ENCODE measurements around the gene PLAAT3.
"Not testable (repeated sequence)": the region's sequence is repeated elsewhere in the genome, so short reads cannot be mapped to it uniquely, and the experiment has no call there.

The PLAAT3 gene

DNA sequence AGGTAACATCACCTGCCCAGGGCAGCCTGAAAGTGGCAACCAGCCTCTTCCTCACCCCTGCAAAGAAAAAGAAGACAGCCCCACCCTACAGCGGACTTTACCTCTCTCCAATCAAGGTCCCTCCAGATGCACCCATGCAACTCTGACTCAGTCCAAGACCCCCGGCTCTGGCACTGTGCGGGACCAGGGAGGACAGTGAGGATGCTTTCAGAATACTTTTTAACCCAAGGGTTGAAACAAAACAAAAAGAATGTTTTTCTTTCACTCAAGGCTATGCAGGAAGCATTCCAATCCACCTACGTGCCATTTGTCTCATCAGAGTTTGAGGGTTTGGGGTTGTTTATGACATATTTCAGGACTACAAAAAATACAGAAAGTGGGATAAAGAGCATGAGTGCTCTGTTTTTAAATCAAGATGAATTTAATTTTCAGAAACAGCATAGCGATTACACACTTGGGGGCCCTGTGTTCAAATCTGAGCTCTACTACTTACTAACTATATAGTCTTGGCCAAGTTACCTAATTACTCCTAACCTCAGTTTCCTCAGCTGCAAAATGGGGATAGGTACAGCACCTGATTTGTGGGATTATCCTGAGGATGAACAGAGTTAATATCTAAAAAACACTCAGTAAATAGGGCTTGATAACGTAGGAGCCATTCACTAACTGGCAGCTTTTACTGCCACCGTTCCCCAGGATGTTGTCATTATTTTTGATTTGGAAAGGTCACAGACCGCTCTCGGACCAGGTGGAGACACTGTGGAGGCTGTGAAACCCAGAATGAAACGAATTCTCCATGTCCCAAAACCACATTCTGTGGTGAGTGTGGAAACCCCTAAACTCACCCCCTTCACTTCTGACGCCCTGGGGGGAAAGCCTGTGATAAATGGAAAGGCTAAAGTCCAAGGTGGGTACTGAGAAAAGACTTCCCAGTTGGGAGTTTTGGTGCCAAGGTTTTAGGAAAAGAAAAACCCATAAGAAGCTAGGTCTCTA, 5.6 kb downstream of the PLAAT3 start:
- no peak for DNase-seq (ENCODE audit: low spot score)

GRCh38 chr11:63603180-63603518, 11.1 kb downstream of the PLAAT3 start:
- DNase-seq (ENCODE audit: low spot score) = peak; percentile 88

DNA sequence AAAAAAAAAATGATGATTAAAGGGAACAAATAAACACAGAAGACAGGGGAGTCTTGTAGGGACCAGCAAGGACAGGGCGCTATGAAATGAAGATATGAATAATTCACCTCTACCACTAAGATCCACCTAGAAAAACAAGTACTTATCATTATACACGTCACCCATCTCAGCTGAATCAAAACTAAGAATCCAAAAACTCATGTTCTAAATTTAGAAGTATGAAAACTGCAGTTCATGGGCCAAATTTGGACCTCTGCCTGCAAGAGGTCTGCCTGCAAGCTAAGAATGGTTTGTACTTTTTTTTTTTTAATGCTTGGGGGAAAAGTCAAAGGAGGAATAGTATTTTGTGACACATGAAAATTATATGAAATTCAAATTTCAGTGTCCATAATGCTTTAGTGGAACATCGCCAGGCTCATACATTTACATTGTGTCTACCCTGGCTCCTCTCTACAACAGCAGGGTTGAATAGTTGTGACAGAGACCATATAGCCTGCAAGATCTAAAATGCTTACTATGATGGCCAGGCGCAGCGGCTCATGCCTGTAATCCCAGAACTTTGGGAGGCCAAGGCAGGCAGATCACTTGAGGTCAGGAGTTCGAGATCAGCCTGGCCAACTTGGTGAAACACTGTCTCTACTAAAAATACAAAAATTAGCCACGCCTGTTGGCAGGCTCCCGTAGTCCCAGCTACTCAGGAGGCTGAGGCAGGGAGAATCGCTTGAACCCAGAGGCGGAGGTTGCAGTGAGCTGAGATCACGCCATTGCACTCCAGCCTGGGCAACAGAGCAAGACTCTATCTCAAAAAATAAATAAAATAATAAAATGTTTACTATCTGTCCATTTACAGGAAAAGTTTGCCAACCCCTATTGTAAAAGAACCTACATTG, 11.7 kb downstream of the PLAAT3 start:
- DNase-seq (ENCODE audit: low spot score) = not testable (repeated sequence)

DNA sequence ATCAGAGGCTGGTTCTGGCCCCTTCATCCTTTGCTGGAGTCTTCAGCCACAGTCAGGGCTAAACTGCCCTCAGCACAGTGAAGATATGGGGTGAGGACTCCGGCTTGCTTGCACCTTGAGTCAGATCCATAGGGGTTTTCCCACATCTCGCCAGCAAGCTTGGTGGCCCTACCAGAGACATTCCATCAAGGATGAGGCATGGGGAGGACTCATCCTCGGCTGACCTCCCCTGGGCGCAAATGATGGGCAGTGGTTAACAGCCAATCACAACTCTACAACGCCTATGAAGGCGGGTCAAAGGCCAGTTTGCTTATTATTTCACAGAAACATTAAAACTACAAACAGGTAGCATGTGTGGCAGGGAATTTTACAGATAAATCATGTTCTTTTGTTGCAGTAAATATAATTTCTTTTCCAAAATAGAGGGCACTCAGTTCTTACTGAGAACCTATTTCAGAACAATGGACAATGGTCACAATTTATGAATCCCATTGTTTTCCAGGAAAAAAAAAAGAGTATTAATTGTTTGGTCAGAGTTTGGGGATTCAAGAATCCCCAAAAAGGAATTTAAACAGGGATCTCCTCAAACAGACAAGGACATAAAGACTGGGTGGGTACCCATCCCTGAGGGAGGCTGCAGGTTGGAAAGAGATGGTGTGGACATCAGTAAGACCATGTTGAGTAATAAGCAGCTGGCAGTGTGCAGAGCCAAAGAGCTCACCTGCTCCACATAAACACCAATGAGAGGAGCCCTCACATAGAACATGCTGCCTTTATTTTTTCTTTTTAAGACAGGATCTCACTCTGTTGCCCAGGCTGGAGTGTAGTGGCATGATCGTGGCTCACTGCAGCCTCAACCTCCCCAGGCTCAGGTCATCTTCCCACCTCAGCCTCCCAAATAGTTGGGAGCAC, 14.8 kb downstream of the PLAAT3 start:
- peak; percentile 84 for DNase-seq (ENCODE audit: low spot score)

DNA sequence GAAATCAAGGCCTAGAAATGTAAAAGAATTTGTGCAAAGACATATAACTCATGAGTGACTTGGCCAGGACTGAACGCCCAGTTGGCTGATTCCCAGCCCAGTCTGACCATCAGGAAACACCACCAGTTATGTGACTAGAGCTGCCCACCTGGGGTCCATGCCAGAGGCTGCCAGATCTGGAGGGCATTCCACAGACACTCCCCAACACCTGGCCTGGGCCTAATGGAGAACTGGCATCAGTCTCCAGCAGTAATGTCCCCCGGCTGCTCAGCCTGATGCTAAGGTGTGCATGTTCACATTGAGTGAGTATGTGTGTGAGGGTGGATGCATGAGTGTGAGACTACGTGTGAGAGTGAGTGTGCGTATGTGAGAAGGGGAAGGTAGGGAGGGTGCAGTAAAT, 15.7 kb downstream of the PLAAT3 start:
- no peak for DNase-seq (ENCODE audit: low spot score)

DNA sequence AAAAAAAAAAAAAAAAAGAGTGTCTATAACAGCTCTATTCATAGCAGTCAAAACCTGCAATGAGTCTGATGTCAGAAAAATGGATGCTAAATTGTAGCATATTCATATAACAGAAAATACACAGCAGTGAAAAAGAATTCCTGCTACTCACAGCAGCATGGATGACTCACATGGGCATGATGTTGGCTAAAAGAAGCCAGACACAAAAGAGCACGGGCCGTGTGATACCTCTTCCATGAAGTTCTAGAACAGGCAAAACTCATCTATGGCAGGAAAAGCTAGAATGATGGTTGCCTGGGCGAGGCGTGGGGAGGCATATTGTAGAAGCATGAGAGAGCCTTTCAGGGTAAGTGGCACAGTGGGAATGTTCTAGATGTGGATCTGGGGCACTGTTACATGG, 18.9 kb downstream of the PLAAT3 start:
- DNase-seq (ENCODE audit: low spot score) = no peak

- DNase-seq (ENCODE audit: low spot score) = peak; percentile 83
Observed at GRCh38 chr11:63592975-63593395, 21.2 kb downstream of the PLAAT3 start.

- DNase-seq (ENCODE audit: low spot score) = no peak
Observed at GRCh38 chr11:63590024-63590788, 24.0 kb downstream of the PLAAT3 start.

DNA sequence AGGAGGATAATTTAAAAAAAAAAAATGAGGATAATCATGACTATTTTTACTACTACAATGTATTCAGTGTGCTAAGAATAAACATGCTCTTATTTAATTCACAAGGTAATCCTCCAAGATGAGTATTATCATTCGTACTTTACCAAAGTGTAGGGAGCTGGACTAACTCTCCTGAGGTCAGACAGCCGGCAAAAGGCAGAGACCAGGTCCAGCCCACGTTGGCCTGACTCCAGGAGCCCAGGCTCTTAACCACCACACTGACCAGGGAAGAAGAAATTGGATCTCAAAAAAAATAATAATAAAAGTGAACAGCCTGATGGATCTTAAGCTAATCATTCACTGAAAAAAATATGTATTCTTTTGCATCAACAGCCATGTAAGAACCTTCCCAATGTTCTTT, 25.2 kb downstream of the PLAAT3 start:
- no peak for DNase-seq (ENCODE audit: low spot score)

DNA sequence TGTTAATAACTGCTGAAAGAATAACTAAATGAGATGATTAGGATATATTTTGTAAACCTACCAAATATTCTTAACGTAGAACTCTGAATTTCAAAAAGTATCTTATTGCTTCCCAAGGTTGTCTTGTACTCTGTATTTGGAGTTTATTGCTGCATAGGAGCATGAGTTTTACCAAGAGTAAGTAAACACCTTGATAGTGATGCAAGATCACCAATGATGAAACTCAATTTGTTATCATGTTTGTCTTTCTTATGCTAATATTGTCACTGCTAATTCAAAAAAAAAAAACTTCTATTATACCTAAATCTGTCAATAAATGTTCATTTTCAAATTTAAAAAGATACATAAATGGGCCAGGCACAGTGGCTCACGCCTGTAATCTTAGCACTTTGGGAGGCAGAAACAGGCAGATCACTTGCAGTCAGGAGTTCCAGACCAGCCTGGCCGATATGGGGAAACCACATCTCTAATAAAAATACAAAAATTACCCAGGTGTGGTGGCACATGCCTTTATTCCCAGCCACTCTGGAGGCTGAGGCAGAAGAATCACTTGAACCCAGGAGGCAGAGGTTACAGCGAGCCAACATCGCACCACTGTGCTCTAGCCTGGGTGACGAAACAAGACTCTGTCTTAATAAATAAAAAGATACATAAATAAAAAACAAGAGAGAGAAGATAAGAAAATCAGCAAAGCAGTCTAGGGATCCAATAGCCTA, 27.6 kb downstream of the PLAAT3 start:
- no peak for DNase-seq (ENCODE audit: low spot score)

- no peak for DNase-seq (ENCODE audit: low spot score)
Observed at GRCh38 chr11:63583357-63583677, 30.9 kb downstream of the PLAAT3 start.

DNA sequence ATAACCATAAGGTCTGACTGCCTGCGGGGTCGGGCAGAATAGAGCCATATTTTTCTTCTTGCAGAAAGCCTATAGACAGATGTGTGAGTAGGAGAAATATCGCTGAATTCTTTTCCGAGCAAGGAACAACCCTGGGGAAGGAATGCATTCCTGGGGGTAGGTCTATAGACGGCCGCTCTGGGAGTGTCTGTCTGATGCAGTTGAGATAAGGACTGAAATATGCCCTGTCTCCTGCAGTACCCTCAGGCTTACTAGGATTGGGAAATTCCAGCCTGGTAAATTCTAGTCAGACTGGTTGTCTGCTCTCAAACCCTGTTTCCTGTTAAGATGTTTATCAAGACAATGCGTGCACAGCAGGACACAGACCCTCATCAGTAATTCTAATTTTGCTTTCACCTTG, 33.0 kb downstream of the PLAAT3 start:
- DNase-seq (ENCODE audit: low spot score) = not testable (repeated sequence)

- DNase-seq (ENCODE audit: low spot score) = not testable (repeated sequence)
Observed at GRCh38 chr11:63578882-63579281, 35.4 kb downstream of the PLAAT3 start.

DNA sequence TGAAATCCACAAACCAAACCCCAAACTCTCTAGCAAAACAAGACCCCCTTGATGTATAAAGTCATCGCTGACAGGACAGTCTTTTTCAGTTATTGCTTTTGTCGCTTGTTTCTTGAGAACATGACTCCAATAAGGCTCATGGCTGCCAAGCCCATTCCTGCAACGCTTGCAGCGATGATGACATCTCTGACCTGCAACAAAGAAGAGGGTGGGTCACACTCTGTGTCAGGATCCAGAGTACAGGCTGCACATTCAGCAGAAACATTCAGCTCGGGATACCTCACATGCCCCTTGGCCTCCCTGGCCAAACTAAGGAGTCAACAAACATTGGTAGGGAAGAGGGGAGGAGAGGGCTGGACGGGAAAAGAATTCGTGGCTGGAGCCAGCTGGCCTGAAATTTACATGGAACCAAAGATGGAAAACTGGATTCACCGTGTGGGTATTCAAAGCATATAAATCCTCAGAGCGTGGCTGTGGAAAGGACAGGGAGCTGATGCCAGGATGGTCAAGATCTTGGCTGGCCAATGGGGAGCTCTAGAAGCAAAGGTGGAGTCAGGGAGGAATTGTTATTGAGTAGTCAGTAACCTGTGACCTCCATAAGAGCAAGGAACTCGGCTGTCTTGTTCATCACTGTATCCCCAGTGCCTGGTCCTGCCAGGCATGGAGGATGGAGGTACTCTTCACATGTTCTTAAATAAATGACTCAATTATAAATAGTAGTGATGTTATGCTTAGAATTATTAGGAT, 39.2 kb downstream of the PLAAT3 start:
- DNase-seq (ENCODE audit: low spot score) = peak; percentile 82

GRCh38 chr11:63573881-63574855, 40.1 kb downstream of the PLAAT3 start:
- DNase-seq (ENCODE audit: low spot score) = peak; percentile 85

GRCh38 chr11:63572026-63572688, 42.1 kb downstream of the PLAAT3 start:
- DNase-seq (ENCODE audit: low spot score) = no peak

GRCh38 chr11:63569570-63569969, 44.7 kb downstream of the PLAAT3 start:
- DNase-seq (ENCODE audit: low spot score) = no peak

All from HuH-7 (cell line).